ENCODE results near the gene TTLL12. TPM values are rescaled to one million over a fixed set of nuclear protein-coding genes. Genes with fewer than 3 reads are reported as not detected.

The TTLL12 gene
- 30.0 TPM for polyA plus RNA-seq (2012; ENCODE audit: low read depth, missing spikeins)

- DNase-seq (ENCODE audit: insufficient read length, low spot score): peak; percentile 84
- peak; percentile 74 for FAIRE-seq
- no peak for TF ChIP-seq TAF1 (IDR thresholded peaks at IDR 0.05; ENCODE audit: low read depth, low read length)
- no peak for TF ChIP-seq PAX5 (IDR thresholded peaks at IDR 0.05; ENCODE audit: insufficient read depth, low read length, severe bottlenecking)
- no peak for TF ChIP-seq SPI1 (IDR thresholded peaks at IDR 0.05; ENCODE audit: low read depth, low read length)
- TF ChIP-seq POLR2AphosphoS5 (IDR thresholded peaks at IDR 0.05; ENCODE audit: low read depth, low read length): no peak
- 0 out of 2 replicates have a peak, but pooled peaks have one; percentile 6 for TF ChIP-seq POU2F2 (IDR thresholded peaks at IDR 0.05; ENCODE audit: low read depth, low read length)
- peak; percentile 62; the same call in 1 of the 2 replicates for TF ChIP-seq POLR2A (IDR thresholded peaks at IDR 0.05; ENCODE audit: low read depth, low read length)
These were observed at the start of gene TTLL12 for GRCh38 chr22:43186272-43187170. TSS of gene TTLL12 (minus strand) at chr22:43187134. CDS start at chr22:43187069, 65 bp downstream.

- DNase-seq (ENCODE audit: insufficient read length, low spot score): no peak
- no peak for TF ChIP-seq POU2F2 (IDR thresholded peaks at IDR 0.05; ENCODE audit: low read depth, low read length)
- no peak for TF ChIP-seq POLR2AphosphoS5 (IDR thresholded peaks at IDR 0.05; ENCODE audit: low read depth, low read length)
- no peak for TF ChIP-seq SPI1 (IDR thresholded peaks at IDR 0.05; ENCODE audit: low read depth, low read length)
- no peak for TF ChIP-seq PAX5 (IDR thresholded peaks at IDR 0.05; ENCODE audit: insufficient read depth, low read length, severe bottlenecking)
- TF ChIP-seq TAF1 (IDR thresholded peaks at IDR 0.05; ENCODE audit: low read depth, low read length): no peak
- no peak for TF ChIP-seq POLR2A (IDR thresholded peaks at IDR 0.05; ENCODE audit: low read depth, low read length)
- no peak for FAIRE-seq
These were observed 48.8 kb upstream of the TTLL12 start for GRCh38 chr22:43235445-43236409.

GRCh38 chr22:43234264-43234988 is 47.5 kb upstream of the TTLL12 start:
- FAIRE-seq: no peak
- DNase-seq (ENCODE audit: insufficient read length, low spot score): no peak

GRCh38 chr22:43233529-43233928 is 46.6 kb upstream of the TTLL12 start:
- DNase-seq (ENCODE audit: insufficient read length, low spot score) (no peak), FAIRE-seq (no peak)
- no peak for TF ChIP-seq POLR2AphosphoS5 (IDR thresholded peaks at IDR 0.05; ENCODE audit: low read depth, low read length)
- TF ChIP-seq TAF1 (IDR thresholded peaks at IDR 0.05; ENCODE audit: low read depth, low read length): no peak
- no peak for TF ChIP-seq POLR2A (IDR thresholded peaks at IDR 0.05; ENCODE audit: low read depth, low read length)

More at GRCh38 chr22:43234264-43234988, 47.5 kb upstream of the TTLL12 start:
- no peak for TF ChIP-seq TAF1 (IDR thresholded peaks at IDR 0.05; ENCODE audit: low read depth, low read length)
- no peak for TF ChIP-seq POLR2A (IDR thresholded peaks at IDR 0.05; ENCODE audit: low read depth, low read length)
- TF ChIP-seq POLR2AphosphoS5 (IDR thresholded peaks at IDR 0.05; ENCODE audit: low read depth, low read length): no peak
- no peak for TF ChIP-seq PAX5 (IDR thresholded peaks at IDR 0.05; ENCODE audit: insufficient read depth, low read length, severe bottlenecking)
- no peak for TF ChIP-seq SPI1 (IDR thresholded peaks at IDR 0.05; ENCODE audit: low read depth, low read length)
- TF ChIP-seq POU2F2 (IDR thresholded peaks at IDR 0.05; ENCODE audit: low read depth, low read length): no peak

GRCh38 chr22:43232445-43232844 is 45.5 kb upstream of the TTLL12 start:
- FAIRE-seq (no peak), DNase-seq (ENCODE audit: insufficient read length, low spot score) (no peak)
- TF ChIP-seq TAF1 (IDR thresholded peaks at IDR 0.05; ENCODE audit: low read depth, low read length) (no peak), SPI1 (IDR thresholded peaks at IDR 0.05; ENCODE audit: low read depth, low read length) (no peak)

GRCh38 chr22:43231724-43232034 is 44.7 kb upstream of the TTLL12 start:
- DNase-seq (ENCODE audit: insufficient read length, low spot score) (no peak), FAIRE-seq (no peak)
- no peak for TF ChIP-seq TAF1 (IDR thresholded peaks at IDR 0.05; ENCODE audit: low read depth, low read length)
- no peak for TF ChIP-seq SPI1 (IDR thresholded peaks at IDR 0.05; ENCODE audit: low read depth, low read length)
- no peak for TF ChIP-seq POLR2A (IDR thresholded peaks at IDR 0.05; ENCODE audit: low read depth, low read length)
- TF ChIP-seq POU2F2 (IDR thresholded peaks at IDR 0.05; ENCODE audit: low read depth, low read length): no peak
- TF ChIP-seq POLR2AphosphoS5 (IDR thresholded peaks at IDR 0.05; ENCODE audit: low read depth, low read length): no peak
- no peak for TF ChIP-seq PAX5 (IDR thresholded peaks at IDR 0.05; ENCODE audit: insufficient read depth, low read length, severe bottlenecking)

GRCh38 chr22:43230971-43231723 is 44.2 kb upstream of the TTLL12 start:
- FAIRE-seq (peak; percentile 95), DNase-seq (ENCODE audit: insufficient read length, low spot score) (peak; percentile 94)
- no peak for TF ChIP-seq SPI1 (IDR thresholded peaks at IDR 0.05; ENCODE audit: low read depth, low read length)
- TF ChIP-seq POU2F2 (IDR thresholded peaks at IDR 0.05; ENCODE audit: low read depth, low read length): no peak
- TF ChIP-seq POLR2A (IDR thresholded peaks at IDR 0.05; ENCODE audit: low read depth, low read length): no peak
- no peak for TF ChIP-seq POLR2AphosphoS5 (IDR thresholded peaks at IDR 0.05; ENCODE audit: low read depth, low read length)
- no peak for TF ChIP-seq TAF1 (IDR thresholded peaks at IDR 0.05; ENCODE audit: low read depth, low read length)
- TF ChIP-seq PAX5 (IDR thresholded peaks at IDR 0.05; ENCODE audit: insufficient read depth, low read length, severe bottlenecking): no peak

GRCh38 chr22:43230571-43230970 is 43.6 kb upstream of the TTLL12 start:
- DNase-seq (ENCODE audit: insufficient read length, low spot score) (no peak), FAIRE-seq (no peak)
- TF ChIP-seq POLR2A (IDR thresholded peaks at IDR 0.05; ENCODE audit: low read depth, low read length) (no peak), POLR2AphosphoS5 (IDR thresholded peaks at IDR 0.05; ENCODE audit: low read depth, low read length) (no peak), SPI1 (IDR thresholded peaks at IDR 0.05; ENCODE audit: low read depth, low read length) (no peak), PAX5 (IDR thresholded peaks at IDR 0.05; ENCODE audit: insufficient read depth, low read length, severe bottlenecking) (no peak), TAF1 (IDR thresholded peaks at IDR 0.05; ENCODE audit: low read depth, low read length) (no peak), POU2F2 (IDR thresholded peaks at IDR 0.05; ENCODE audit: low read depth, low read length) (no peak)

Measured in GM12891 (cell line).